GM19324 (cell line): Measurements from ENCODE around the gene B3GLCT.
A peak's percentile ranks its signal among the peaks of the same experiment; 100 is the strongest.
"Not testable (repeated sequence)": the region's sequence is repeated elsewhere in the genome, so short reads cannot be mapped to it uniquely, and the experiment has no call there.

Source experiments
- ATAC-seq: cut with Tn5 transposase; IDR thresholded peaks from one replicate; pipeline ENCODE4 v1.9.1; 2021; ENCODE audit warnings: mild to moderate bottlenecking, moderate library complexity; ENCODE audit not compliant: unreplicated experiment, low FRiP score

B3GLCT gene

DNA sequence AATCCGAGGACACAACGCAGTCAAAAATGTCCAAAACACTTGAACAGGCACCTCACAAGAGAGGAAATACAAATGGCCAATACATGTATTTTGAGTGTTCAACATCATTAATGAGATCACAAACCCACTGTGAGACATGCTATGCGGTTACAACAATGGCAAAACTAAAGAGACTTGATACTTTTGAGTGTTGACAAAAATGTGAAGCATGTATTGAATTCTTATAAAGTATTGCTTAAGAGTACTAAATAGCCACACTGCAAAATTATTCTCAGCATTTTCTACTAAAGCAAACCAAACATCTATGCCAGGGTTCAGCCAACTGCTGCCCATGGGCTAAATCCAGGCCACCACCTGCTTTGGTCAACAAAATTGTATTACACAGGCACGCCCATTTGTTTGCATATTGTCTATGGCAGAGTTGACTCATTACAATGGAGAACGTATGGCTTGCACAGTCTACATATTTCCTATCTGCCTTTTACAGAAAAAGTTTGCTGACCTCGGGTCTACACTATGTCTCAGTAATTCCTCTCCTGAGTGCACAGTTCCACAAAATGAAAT is 135.3 kb downstream of the B3GLCT start:
- no peak for ATAC-seq

DNA sequence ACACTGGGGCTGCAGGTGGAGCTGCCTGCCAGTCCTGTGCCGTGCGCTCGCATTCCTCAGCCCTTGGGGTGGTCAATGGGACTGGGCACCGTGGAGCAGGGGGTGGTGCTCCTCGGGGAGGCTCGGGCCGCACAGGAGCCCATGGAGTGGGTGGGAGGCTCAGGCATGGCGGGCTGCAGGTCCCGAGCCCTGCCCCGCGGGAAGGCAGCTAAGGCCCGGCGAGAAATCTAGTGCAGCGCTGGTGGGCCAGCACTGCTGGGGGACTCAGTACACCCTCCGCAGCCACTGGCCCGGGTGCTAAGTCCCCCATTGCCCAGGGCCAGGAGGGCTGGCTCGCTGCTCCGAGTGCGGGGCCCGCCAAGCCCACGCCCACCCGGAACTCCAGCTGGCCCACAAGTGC is 139.8 kb downstream of the B3GLCT start:
- not testable (repeated sequence) for ATAC-seq

DNA sequence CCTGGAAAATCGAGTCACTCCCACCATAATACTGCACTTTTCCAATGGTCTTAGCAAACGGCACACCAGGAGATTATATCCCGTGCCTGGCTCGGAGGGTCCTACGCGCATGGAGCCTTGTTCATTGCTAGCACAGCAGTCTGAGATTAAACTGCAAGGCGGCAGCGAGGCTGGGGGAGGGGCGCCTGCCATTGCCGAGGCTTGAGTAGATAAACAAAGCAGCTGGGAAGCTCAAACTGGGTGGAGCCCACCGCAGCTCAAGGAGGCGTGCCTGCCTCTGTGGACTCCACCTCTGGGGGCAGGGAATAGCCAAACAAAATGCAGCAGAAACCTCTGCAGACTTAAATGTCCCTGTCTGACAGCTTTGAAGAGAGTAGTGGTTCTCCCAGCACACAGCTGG is 141.1 kb downstream of the B3GLCT start:
- not testable (repeated sequence) for ATAC-seq

DNA sequence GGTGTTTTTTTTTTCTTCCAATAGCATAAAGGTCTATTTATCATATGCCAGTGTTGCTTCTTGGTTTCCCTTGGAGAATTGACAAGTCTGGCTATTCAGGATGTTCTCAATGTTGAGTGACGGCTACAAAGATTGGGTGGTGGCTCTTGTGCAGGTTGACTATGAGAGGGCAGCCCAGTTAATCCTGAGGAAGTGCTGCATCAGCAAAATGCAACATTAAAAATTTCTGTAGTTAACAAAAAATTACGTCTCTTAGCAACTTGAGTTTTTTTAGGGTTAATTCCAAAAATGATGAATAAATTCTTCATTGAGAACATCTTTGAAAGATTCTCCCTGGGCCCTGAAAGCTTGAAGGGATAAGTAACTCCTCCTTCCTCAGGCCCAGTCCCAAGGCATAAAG is 147.1 kb downstream of the B3GLCT start:
- ATAC-seq = no peak

DNA sequence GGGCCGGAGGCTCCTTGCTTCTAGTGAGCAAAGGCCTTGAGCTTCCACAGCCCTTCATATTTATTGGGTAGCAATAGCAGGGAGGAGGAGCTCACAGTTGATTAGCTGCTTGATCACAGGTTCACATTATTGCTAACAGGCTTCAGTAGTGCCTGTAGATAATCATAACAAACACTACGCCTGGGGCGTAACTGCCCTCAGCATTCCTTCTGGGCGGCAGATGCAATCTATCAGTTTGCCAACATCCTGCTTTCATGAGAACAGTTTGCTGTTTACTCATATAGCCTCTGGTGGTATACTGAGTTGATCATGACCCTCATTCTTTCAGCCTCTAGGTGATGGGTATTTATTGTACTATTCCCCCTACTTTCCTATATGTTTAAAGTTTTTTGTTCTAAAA is 149.4 kb downstream of the B3GLCT start:
- no peak for ATAC-seq

DNA sequence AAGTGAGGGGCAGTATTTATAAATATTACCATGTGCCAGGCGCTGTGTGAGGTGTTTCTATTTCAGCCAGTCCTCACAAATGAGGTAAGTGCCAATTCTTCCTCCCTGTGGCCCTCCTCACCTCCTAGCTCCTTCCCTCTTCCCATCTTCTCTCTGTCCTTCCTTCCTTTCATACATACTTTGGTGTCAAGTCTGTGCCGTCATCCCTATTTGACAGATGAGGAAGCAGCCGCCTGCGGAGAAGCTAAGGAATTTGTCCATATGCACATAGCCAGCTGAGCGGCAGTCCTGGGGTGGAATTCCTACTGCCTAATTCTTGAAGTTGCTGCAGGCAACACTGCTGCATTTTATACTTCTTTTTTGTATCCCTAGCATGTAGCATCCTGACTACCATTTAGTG is 150.8 kb downstream of the B3GLCT start:
- ATAC-seq = no peak

DNA sequence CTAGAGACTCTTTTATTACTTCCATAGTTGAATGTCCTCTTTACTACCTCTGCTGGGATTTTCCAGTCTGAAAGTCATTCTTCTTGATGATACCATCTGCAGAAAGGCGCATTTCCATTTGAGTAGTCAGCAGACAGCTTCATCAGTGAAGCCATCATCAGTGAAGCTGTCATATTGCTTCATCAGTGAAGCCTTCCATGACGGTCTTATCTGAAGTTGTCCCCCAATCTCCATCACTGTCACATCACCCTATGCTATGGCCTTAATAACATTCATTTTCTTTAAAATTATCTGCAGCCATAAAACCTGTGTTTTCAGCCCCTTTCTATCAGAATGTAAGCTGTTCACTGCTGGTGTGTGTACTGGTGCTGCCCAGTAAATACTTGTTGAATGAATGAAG is 151.6 kb downstream of the B3GLCT start:
- ATAC-seq = no peak

DNA sequence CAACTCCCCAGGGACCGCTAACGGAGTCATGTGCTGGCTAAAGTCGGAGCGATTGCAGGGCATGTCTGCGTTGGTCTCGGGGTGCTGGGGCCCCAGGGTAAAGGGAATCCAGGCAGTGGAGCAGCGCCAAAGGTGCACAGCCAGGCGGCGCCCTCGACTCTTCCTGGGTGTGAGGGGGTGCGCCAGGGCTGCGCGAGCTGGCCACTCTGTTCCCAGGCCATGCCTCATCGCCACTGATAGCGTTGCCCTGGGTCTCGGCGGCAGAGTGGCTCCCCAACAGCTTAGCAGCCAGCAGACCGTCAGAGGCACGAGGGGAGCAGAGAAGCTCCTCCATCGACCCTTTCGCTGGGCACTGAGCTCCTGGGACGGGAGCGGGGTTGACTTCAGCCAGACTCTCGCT is 152.7 kb downstream of the B3GLCT start:
- no peak for ATAC-seq

DNA sequence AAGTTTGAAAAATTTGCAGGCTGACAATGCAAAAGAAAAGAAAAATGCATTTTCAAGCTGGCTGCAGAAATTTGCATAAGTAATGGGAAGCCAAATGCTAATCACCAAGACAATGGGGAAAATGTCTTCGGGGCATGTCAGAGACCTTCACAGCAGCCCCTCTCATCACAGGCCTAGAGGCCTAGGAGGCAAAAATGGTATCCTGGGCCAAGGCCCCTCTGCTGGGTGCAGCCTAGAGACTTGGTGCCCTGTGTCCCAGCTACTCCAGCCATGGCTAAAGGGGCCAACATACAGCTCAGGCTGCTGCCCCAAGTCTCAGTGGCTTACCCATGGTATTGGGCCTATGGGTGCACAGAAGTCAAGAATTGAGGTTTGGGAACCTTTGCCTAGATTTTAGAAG is 155.2 kb downstream of the B3GLCT start:
- ATAC-seq = no peak

DNA sequence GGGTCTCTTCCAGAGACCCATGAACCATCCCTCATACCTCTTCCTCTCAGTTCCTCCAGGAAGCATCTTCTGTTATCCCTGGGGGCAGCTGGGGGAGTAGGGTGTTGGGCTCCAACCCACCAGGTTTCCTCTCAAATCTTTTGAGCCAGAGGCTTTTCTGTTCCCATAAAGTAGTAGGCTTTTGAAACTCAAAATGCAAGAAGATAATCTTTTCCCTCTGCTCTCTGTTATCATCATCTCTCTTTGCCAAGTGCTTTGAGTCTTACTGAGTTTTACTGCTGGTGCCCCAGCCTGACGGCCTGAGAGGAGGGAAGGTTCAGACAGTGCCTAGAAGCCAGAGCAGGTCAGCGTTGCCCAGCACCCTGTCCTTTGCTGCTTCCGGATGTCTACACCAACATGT is 157.2 kb downstream of the B3GLCT start:
- ATAC-seq = no peak

DNA sequence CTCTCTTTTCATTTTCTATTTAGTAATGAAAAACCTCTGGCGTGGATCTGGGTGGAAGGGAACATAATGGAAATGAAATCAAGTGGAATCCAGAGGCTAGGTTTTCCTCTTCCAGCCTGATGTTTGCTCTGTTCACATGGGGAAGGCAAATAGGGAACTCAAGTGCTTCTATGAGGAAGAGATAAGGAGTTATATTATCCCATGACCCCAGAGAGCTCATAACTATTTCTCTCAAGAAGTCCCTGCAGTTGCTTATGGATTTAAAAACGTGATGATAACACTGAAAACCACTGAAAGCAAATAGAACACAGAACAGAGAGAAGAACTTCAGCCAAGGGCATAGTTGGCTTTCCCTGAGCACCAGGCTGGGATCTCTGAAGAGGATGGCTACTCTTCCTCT is 157.8 kb downstream of the B3GLCT start:
- no peak for ATAC-seq

DNA sequence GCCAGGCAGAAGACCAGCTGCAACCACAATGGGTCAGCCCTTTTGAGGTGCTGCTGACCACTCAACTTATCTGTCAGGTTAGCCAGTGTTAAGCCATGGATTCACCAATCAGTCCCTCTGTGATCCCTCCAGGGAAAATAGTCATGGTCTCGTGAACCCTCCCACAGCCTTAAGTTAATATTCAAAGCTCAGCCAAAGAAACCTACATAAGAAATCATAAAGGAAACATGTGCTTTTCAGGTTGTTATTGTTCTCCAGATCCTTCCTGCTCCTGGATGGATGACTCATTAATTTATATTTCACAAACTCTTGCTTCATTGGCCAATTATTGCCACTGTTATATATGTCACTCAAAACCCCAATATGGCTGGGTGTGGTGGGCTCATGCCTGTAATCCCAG is 161.9 kb downstream of the B3GLCT start:
- ATAC-seq = no peak

DNA sequence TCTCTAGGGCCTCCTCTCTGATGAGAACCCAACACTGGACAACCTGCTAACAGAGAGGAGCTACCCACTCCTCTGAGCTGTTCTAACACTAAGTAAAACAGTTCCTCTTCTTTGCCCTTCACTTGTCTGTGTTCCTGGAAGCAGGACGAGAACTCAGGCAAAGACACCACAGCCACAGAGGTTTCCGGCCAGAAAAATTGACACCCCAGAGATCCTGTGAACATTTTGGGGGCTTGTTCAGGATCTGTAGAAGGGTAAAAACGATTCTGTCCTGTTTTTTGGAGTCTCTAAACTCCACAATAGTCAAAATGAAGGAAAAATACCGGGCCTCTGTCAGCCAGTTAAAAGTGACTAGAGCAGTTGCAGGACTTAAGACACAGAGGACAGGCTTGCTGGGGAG is 165.9 kb downstream of the B3GLCT start:
- no peak for ATAC-seq

DNA sequence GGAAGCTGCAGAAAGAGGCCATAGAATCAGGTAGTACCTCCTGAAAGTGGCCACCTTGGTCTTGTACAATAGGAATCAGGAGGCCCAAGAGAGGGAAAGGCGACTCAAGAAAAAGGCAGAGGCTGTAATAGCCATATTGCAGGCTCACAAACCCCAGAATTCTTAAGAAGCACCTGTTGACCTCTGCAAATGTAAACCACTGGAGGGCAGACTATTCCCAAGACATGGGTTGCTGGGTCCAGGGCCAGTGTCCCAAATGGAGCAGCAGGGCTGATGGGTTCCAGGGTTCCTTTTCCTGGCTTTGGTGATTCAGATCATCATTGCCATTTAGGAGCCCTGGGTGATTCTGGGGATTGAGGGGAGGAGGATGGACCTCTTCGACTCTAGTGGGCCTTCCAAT is 167.6 kb downstream of the B3GLCT start:
- ATAC-seq = no peak

DNA sequence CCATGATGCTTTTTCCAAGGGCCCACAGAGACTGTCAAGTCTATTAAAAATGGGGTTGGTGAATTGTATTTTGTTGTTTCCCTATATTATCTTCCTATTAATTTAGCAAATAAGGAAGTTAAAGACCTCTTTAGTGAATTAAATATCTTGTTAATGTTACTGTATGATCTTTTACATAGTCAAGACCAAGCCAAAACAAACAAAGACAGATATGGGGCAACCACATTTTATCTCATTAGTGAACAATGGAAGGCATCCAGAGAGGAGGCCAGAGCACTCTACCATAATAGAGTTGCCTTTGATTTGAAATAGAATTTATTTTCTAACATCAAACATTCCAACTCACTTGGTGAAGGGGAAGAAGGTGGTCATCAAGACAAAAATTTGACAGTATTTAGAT is 169.4 kb downstream of the B3GLCT start:
- ATAC-seq = no peak

DNA sequence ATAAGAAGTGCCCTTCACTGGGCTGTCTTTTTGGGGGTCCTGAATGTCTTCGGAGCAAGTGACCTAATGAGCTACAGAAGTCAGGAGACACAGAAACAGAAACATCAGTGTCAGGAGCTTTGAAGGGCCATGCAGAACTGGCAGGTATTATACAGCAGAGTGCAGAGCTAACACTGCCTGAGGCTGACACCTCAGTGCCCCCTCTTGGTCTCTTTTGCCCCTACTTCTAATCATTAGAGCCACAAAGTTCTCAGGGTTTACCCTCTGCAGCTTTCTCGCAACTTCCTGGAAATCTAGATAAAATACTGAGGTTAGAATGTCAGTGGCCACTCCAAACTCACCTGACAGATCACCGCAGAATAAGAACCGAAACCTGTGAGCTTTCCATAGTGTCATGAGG is 172.7 kb downstream of the B3GLCT start:
- ATAC-seq = no peak

DNA sequence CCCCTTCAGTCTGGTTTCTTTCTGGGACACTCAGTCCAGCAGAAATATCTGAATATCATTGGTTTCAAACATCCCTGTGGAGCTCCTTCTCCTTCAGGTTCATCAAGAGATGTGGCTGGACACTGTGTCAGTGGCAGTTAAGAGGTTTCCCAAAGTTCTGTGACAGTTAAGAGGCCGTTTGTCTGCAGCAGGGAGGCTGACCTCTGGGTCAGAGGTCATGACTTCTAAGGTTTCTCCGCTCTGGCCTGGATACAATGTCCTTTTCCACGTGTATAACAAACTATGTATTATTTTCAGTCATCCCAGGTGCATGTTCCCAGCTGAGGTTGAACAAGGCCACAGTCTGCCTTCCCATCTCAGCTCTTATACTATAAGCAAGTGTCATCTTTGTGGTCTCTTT is 174.9 kb downstream of the B3GLCT start:
- no peak for ATAC-seq

DNA sequence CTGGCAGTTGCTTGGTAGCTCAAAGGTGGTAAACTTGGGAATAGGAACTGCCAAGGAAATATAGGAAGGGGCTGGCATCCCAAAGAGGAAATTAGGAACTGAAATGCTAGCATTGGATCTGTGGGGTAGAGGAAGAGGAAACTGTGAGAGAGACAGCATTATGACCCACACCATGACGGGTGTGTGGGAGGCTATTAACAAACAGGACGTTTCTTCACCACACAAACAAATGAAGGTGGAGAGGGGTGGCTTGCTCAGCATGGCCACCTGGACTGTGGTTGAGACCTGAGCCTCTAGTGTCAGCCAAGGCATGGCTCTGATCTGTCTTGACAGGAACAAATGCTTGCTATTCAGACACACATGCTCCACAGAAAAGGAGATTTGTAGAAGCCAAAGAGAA is 178.2 kb downstream of the B3GLCT start:
- ATAC-seq = peak; percentile 87

DNA sequence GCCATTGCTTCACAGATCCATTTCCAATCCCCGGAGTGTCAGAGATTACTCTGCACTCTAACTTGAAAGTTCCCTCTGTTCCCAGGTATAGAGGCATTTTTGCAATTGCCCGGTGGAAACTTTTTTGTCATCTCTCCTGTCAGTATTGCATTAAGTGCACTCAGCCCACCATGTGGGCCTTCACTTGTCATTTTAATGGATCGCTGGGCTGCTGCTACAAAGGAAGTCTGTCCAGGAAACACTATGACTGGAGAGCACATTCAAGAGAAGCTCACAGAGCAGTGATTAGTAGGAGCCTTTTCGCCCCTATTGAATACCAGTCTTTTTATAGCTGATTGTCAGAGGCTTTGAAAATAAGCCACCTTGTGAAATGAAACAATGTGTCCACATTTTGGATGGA is 180.9 kb downstream of the B3GLCT start:
- no peak for ATAC-seq
